Lower leg skin (tissue), 3 donors: ENCODE measurements around the gene RBM22.

ENCODE experiments used
- POLR2A ChIP-seq, 2 donors: fragments of 450-650 bp; IDR thresholded peaks; one replicate each; pipeline ENCODE4 v1.6.1; 2016 to 2017; ENCODE audit warnings: antibody characterized with exemption in 2 of 2, mild to moderate bottlenecking in 1 of 2, moderate library complexity in 1 of 2
- TF ChIP-seq, protein P1 (sequence below), 3 donors: fragments of 450-650 bp; IDR thresholded peaks; one replicate each; pipeline ENCODE4 v1.5.1; 2016; ENCODE audit warnings: antibody characterized with exemption in 3 of 3, mild to moderate bottlenecking in 3 of 3, moderate library complexity in 2 of 3

DNA sequence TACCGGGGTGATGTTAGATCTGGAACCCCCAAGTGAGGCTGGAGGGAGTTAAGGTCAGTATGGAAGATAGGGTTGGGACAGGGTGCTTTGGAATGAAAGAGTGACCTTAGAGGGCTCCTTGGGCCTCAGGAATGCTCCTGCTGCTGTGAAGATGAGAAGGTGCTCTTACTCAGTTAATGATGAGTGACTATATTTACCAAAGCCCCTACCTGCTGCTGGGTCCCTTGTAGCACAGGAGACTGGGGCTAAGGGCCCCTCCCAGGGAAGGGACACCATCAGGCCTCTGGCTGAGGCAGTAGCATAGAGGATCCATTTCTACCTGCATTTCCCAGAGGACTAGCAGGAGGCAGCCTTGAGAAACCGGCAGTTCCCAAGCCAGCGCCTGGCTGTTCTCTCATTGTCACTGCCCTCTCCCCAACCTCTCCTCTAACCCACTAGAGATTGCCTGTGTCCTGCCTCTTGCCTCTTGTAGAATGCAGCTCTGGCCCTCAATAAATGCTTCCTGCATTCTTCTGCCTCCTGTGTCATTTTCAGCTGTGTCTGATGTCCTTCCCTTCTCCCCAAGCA is 42.1 kb downstream of the RBM22 start:
- TF ChIP-seq, protein P1, sequence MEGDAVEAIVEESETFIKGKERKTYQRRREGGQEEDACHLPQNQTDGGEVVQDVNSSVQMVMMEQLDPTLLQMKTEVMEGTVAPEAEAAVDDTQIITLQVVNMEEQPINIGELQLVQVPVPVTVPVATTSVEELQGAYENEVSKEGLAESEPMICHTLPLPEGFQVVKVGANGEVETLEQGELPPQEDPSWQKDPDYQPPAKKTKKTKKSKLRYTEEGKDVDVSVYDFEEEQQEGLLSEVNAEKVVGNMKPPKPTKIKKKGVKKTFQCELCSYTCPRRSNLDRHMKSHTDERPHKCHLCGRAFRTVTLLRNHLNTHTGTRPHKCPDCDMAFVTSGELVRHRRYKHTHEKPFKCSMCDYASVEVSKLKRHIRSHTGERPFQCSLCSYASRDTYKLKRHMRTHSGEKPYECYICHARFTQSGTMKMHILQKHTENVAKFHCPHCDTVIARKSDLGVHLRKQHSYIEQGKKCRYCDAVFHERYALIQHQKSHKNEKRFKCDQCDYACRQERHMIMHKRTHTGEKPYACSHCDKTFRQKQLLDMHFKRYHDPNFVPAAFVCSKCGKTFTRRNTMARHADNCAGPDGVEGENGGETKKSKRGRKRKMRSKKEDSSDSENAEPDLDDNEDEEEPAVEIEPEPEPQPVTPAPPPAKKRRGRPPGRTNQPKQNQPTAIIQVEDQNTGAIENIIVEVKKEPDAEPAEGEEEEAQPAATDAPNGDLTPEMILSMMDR (IDR thresholded peaks at IDR 0.05), result no peak
- TF ChIP-seq POLR2A (IDR thresholded peaks at IDR 0.05), result no peak
